Amniotic epithelial cell (primary cell): ENCODE data around the gene FBXW8.

Source experiments
- DNase-seq: peaks from one replicate; pipeline ENCODE4 v3.0.0-alpha.2; 2010; ENCODE audit warnings: low read depth

The FBXW8 gene, protein sequence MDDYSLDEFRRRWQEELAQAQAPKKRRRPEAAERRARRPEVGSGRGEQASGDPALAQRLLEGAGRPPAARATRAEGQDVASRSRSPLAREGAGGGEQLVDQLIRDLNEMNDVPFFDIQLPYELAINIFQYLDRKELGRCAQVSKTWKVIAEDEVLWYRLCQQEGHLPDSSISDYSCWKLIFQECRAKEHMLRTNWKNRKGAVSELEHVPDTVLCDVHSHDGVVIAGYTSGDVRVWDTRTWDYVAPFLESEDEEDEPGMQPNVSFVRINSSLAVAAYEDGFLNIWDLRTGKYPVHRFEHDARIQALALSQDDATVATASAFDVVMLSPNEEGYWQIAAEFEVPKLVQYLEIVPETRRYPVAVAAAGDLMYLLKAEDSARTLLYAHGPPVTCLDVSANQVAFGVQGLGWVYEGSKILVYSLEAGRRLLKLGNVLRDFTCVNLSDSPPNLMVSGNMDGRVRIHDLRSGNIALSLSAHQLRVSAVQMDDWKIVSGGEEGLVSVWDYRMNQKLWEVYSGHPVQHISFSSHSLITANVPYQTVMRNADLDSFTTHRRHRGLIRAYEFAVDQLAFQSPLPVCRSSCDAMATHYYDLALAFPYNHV

DNA sequence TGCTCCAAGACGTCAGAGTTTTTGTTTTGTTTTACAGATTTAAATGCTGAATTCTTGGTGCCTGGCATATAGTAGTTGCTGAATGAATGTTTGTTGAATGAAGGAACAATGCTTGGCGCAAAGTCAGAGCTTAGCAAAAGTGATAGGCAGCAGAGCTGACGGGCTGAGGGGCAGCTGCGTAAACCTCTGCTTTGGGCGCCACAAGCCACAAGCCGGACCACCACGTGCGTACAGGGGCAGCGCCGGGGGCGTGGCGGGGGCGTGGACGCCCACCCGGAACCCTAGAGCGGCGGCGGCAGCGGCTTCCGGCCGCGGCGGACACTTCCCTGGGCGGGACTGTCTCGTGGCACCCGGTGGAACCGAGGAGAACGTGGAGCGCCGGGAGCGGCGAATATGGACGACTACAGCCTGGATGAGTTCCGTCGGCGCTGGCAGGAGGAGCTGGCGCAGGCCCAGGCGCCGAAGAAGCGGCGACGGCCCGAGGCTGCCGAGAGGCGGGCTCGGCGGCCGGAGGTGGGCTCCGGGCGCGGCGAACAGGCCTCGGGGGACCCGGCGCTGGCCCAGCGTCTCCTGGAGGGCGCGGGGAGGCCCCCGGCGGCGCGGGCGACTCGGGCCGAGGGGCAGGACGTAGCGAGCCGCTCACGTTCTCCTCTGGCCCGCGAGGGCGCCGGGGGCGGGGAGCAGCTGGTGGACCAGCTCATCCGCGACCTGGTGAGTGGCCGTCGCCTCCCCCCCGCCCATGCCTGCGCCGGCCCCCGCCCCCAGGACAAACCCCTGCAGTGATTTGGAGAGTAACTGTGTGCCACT, at the start of gene FBXW8:
FBXW8 (plus strand) TSS at position 306 of the 807 bp plus-strand sequence; CDS start at position 394, 88 bp downstream.
- DNase-seq, result peak; percentile 61

DNA sequence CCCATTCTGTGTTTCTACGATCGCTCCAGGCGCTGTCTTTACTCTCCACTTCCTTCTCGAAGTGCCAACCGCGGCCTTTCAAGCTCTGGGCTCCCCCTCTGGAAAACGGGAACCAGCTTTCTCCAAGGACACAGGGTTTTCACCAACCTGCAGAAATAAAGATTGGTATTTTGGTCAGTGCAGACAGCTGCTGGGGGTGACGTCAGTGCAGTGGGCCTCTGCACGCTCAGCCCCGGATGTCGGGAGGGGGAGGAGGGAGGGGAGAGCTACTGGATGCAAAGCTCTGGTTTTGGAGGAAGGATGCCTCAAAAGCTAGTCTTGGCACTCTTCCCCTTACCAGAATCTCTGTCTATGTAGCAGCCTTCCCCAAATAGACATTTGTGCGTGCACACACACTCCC, 49.4 kb upstream of the FBXW8 start:
- DNase-seq, result peak; percentile 39

- no peak for DNase-seq
Measured at GRCh38 chr12:116862167-116862566, 48.6 kb upstream of the FBXW8 start.

DNA sequence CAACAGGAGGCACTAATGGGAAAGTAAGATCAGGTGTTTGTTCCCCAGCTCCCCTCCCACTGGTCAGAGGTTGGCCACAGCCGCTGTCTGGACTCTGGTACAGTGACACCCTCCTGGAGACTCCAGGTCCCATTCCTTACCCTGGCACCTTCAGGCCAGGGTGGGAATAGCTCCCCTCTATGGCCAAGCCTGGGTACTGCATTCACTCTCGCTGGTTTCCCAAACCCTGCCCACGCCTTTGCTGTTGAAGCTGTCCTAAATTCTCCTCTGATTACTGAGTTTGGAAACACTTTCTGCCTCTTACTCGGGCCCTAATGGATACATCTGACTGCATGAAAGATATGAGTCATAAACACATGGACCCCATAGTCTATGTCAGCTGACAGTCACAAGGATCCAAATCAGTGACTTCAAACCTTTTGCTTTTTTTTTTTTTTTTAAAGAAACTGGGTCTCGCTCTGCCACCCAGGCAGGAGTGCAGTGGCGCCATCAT, 47.4 kb upstream of the FBXW8 start:
- DNase-seq, result peak; percentile 12

DNA sequence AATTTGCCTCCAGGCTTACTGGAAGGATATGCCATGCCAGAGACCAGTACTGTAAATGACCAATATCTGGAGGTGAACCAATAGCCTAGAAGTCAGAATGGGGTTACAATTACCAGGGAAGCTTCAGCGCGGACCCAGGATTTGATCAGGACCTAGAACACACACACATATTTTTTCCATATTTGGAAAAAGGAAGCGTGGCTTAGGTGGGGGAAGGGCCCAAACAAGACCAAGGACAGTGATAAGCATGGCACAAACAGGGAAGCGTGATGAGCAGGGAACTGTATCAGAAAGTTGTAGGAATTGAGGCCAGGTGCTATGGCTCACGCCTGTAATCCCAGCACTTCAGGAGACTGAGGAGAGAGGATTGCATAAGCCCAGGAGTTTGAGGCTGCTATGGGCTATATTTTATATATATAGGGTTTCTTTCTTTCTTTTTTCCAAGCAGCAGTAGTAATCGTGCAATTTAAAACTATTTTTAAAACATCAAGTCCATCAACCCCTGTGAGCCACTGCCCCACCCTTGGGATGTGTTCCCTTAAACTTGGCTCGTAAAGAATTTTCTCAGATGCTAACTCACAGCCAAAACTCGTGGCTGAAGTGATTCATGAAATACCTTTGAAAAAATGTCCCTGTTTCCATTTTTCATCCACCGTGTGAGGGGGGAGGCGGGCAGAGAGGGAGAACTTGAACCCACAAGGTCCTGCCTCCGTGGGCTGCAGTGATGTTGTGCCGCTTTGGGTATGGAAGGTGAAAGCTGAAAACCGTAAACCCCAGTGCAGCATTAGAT, 46.2 kb upstream of the FBXW8 start:
- DNase-seq, result peak; percentile 56

DNA sequence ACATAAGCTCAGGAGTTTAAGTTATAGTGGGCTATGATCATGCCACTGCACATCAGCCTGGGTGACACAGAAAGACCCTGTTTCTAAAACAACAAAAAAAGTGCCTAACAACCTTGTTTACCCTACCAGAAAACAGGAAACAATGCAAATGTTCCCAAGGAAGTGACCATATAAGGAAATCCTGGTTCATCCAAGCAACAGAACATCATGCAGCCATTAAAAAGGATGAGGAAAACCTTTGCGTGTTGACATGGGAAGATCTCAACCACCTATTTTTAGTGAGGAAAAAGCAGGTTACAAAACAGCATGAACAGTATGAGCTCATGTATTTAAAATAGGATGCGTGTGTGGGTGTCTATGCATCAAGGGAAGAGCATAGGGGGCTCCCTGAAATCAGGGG, 43.2 kb upstream of the FBXW8 start:
- no peak for DNase-seq

GRCh38 chr12:116870306-116870705, 40.4 kb upstream of the FBXW8 start:
- DNase-seq, result no peak

DNA sequence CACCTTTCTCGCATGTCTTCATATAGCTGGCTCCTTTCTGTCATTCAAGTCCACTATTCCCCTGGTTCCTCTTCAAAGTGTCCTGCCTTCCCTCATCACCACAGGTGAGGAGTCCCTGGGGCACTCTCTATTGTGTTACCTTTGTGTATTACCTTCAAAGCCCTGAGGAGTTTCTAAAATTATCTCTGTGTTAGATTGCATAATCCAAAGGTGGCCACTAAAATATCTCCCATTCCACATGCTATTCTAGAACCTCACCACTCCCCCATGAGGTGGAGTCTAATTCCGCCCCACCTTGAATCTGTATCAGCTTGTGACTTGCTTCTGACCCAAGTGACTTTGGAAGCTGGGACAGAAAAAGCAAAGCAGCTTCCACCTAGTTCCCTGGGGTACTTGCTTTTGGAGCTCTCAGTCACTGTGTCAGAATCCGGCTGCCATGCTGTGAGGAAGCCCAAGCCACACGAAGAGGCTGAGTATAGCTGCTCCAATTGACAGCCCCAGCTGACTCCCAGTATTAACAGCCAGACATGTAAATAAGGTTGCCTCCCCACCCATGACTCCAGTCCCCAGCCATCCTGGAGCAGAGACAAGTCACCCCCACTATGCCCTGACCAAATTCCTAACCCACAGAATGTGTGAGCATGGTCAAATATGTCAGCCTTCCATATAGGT, 36.3 kb upstream of the FBXW8 start:
- no peak for DNase-seq

- DNase-seq, result no peak
Measured at GRCh38 chr12:116876151-116876869, 34.4 kb upstream of the FBXW8 start.

GRCh38 chr12:116878567-116879508, 31.9 kb upstream of the FBXW8 start:
- no peak for DNase-seq

DNA sequence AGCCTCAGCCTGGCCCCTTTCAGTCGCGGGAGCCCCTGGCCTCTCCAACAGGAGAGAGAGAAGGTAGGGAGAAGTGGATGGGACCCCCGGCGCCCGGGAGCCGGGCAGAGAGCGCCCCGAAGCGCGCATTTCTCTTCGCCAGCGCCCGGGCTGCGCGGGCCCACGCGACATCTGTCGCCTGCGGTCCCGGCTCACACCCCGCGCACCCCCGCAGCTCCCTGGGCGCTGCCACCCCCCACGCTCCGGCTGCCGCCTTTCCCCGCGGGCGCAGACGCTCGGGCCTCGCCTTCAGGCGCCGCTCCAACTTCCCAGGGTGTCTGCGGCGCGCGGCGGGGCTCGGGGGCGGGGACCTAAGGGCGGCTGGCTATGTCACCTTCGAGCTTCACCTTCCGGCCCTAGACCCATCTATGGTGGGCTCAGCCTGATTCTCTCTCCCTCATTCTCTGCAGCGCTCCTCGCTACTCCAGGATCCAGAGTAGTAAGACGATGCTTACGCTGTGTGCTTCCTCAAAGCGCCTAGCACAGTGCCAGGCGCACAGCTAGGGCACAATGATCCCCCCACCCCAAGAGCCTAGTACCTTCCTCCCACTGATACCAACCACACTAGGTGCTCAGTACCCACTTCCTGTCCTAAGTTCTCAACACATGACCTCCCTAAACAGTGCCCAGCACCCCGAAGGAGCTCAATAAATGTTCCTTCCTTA, 31.1 kb upstream of the FBXW8 start:
- DNase-seq, result no peak

DNA sequence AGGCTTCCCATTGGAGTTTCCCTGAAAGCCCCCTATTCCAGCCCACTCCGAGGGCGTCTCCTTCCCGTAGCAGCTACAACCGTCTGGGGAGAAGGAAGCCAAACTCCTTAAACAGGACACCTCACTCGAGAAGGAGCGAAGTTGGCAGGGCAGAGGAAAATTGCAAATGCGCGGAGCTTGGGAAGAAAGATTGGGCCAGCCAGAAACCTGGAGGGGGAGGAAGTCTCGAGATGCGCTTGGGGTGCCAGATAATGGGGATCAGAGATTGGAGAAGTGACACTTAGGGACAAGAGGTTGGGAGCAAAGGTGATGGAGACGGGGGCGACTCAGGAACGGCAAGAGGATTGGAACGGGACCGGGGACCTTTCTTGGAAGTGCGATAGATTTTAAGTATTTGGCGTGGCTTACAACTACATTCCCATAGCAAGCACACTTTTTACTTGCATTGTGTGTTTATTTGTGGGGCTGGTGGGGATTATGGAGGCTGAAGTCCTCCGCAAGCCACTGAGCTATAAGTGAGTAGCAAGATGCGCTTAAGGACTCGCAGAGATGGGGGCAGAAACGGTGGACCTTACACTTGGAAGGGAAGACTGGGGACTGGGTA, 30.4 kb upstream of the FBXW8 start:
- no peak for DNase-seq

- peak; percentile 20 for DNase-seq
Measured at GRCh38 chr12:116880817-116881324, 29.9 kb upstream of the FBXW8 start.

- DNase-seq, result no peak
Measured at GRCh38 chr12:116881325-116881876, 29.3 kb upstream of the FBXW8 start, which contains the start of gene HRK. HRK (minus strand) TSS chr12:116881441; CDS start chr12:116881307, 134 bp downstream.

GRCh38 chr12:116881877-116882507, 28.8 kb upstream of the FBXW8 start:
- DNase-seq, result no peak

DNA sequence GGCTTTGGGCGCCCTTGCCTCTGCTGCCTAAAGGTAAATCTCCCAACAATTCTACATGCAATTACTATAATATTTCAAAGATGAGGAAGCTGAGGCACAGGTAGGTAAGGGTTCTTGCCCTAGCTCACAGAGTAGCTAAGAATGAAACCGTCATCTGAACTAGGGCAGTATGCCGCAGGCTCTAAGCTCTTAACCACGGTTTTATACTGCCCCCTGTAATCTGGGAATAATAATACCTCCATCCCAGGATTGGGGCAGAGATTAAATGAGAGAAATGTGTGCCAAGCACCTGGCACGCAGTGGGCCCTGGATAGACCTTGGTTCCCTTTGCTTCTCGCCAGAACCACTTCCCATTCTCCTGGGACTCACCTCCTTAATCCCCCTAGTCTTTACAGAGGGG, 28.0 kb upstream of the FBXW8 start:
- DNase-seq, result peak; percentile 29

- DNase-seq, result no peak
Measured at GRCh38 chr12:116884871-116885270, 25.9 kb upstream of the FBXW8 start.
